Measurements from ENCODE around the gene ZSCAN12.
"Not testable (repeated sequence)": the region's sequence is repeated elsewhere in the genome, so short reads cannot be mapped to it uniquely, and the experiment has no call there.

Gene ZSCAN12

GRCh38 chr6:28393912-28394662, 5.5 kb downstream of the ZSCAN12 start:
- no peak for DNase-seq (ENCODE audit: low read depth)

GRCh38 chr6:28390688-28391087, 8.9 kb downstream of the ZSCAN12 start:
- no peak for DNase-seq (ENCODE audit: low read depth)

- DNase-seq (ENCODE audit: low read depth), result no peak
These were observed 15.4 kb downstream of the ZSCAN12 start for GRCh38 chr6:28384143-28384533.

GRCh38 chr6:28383235-28384142, 16.1 kb downstream of the ZSCAN12 start:
- DNase-seq (ENCODE audit: low read depth), result no peak

GRCh38 chr6:28380381-28380780, 19.2 kb downstream of the ZSCAN12 start:
- DNase-seq (ENCODE audit: low read depth), result no peak

GRCh38 chr6:28378644-28379043, 20.9 kb downstream of the ZSCAN12 start:
- no peak for DNase-seq (ENCODE audit: low read depth)

- DNase-seq (ENCODE audit: low read depth), result no peak
These were observed 21.7 kb downstream of the ZSCAN12 start for GRCh38 chr6:28377879-28378278.

GRCh38 chr6:28373925-28374324, 25.6 kb downstream of the ZSCAN12 start:
- no peak for DNase-seq (ENCODE audit: low read depth)

- DNase-seq (ENCODE audit: low read depth), result no peak
These were observed 27.7 kb downstream of the ZSCAN12 start for GRCh38 chr6:28371706-28372451.

GRCh38 chr6:28371280-28371679, 28.3 kb downstream of the ZSCAN12 start:
- DNase-seq (ENCODE audit: low read depth), result no peak

GRCh38 chr6:28370440-28370839, 29.1 kb downstream of the ZSCAN12 start:
- DNase-seq (ENCODE audit: low read depth), result no peak

- DNase-seq (ENCODE audit: low read depth), result no peak
These were observed 30.1 kb downstream of the ZSCAN12 start for GRCh38 chr6:28369463-28369862.

- DNase-seq (ENCODE audit: low read depth), result no peak
These were observed 31.0 kb downstream of the ZSCAN12 start for GRCh38 chr6:28368522-28368921.

- DNase-seq (ENCODE audit: low read depth), result not testable (repeated sequence)
These were observed 34.0 kb downstream of the ZSCAN12 start for GRCh38 chr6:28365590-28365989.

GRCh38 chr6:28360961-28361360, 38.6 kb downstream of the ZSCAN12 start:
- no peak for DNase-seq (ENCODE audit: low read depth)

GRCh38 chr6:28359562-28359961, 40.0 kb downstream of the ZSCAN12 start:
- DNase-seq (ENCODE audit: low read depth), result not testable (repeated sequence)

GRCh38 chr6:28357036-28357435, 42.5 kb downstream of the ZSCAN12 start:
- DNase-seq (ENCODE audit: low read depth), result no peak

GRCh38 chr6:28356666-28357020, 42.9 kb downstream of the ZSCAN12 start:
- no peak for DNase-seq (ENCODE audit: low read depth)

GRCh38 chr6:28355743-28356665, 43.5 kb downstream of the ZSCAN12 start:
- DNase-seq (ENCODE audit: low read depth), result peak; percentile 25

- DNase-seq (ENCODE audit: low read depth), result no peak
These were observed 44.6 kb downstream of the ZSCAN12 start for GRCh38 chr6:28354688-28355554.

Measured in T-helper 22 cell (primary cell).